Ecto neural progenitor cell (in vitro differentiated cells): ENCODE data around the gene ZNF25.
"Not testable (repeated sequence)": the region's sequence is repeated elsewhere in the genome, so short reads cannot be mapped to it uniquely, and the experiment has no call there.

ENCODE experiments used
- DNase-seq: peaks from one replicate; pipeline ENCODE4 v3.0.0-alpha.2; 2018; ENCODE audit warnings: low spot score

Gene ZNF25

DNA sequence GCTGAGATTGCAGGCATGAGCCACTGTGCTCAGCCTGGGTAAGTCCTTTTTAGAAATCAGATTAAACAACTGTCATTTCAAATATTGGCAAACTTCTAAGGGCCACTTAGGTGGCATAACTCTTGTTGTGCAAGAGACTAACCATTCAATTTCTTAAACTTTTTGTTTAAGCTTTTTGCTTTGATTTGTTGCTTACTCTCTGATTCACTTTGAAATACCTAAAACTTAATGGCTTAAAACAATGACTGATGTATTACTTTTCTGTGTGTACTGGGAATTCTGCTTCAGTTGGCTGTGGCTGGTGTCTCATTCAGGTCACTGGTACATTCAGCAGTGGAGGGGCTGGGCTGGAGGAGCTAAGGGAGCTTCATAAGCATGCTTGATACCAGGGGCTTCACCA is 28.9 kb downstream of the ZNF25 start:
- DNase-seq, result no peak

DNA sequence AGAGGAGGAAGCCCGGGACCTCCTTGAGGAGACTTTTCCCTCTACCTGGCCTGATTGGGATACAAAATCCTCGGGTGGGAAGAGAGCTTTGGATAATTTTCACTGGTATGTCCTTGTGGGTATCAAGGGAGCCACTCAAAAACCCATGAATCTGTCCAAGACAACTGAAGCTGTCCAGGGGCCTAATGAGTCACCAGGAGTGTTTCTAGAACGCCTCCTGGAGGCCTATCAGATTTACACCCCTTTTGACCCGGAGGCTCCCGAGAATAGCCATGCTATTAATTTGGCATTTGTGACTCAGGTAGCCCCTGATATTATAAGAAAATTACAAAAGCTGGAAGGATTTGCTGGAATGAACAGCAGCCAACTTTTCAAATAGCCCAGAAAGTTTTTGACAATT is 38.6 kb downstream of the ZNF25 start:
- no peak for DNase-seq

GRCh38 chr10:37934791-37935190 is 41.7 kb downstream of the ZNF25 start:
- no peak for DNase-seq

- no peak for DNase-seq
Measured at GRCh38 chr10:37930423-37930822, 46.0 kb downstream of the ZNF25 start.

DNA sequence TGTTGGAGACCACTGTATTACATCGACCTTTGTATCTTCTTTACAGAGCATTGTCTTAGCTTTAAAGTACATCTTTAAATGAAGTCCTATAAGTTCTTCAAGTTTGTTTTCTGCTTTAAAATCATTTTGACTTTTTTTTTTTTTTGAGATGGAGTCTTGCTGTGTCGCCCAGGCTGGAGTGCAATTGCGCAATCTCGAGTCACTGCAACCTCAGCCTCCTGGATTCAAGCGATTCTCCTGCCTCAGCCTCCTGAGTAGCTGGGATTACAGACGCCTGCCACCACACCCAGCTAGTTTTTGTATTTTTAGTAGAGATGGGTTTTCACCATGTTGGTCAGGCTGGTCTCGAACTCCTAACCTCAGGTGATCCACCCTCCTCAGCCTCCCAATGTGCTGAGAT is 68.3 kb downstream of the ZNF25 start:
- DNase-seq, result not testable (repeated sequence)

DNA sequence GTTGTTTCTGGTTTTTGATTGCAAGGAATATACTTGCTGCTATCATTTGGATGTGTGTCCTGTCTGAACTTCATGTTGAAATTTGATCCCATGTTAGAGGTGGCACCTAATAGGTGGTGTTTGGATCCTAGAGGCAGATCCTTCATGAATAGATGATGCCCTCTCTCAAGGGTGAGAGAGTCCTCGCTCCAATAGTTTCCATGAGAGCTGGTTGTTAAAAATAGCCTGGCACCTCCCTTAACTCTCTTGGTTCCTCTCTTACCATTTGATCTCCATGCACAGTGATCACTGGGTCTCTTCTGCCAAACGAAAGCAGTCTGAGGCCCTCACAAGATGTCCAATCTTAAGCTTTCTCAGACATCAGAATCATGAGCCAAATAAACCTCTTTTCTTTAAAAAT is 70.1 kb downstream of the ZNF25 start:
- DNase-seq, result no peak
